Superior temporal gyrus (tissue), 1 donor: Measurements from ENCODE around the gene PTPRB.
A peak's percentile ranks its signal among the peaks of the same experiment; 100 is the strongest.
"Not testable (repeated sequence)": the region's sequence is repeated elsewhere in the genome, so short reads cannot be mapped to it uniquely, and the experiment has no call there.

Source experiments
- DNase-seq: peaks from one replicate; pipeline ENCODE4 v3.0.0-alpha.2; 2016; ENCODE audit errors: extremely low spot score

The PTPRB gene

GRCh38 chr12:70540996-70541395 is 96.2 kb downstream of the PTPRB start:
- no peak for DNase-seq

DNA sequence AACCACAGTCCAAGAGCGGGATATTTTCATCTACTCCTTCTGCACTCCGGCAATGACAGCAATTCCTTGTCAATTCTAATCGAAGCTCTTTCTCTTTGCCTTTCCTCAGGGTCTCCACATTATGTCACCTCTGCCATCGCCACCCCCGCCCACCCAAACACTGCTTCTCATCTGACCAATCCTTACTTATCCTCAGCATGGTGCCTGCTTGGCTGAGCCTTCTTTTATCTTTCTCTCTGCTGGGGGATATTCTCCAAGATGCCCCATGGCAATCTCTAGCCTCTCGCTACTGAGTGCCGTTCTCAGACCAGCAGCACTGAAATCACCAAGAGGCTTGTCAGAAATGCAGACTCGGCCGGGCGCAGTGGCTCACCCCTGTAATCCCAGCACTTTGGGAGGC is 100.6 kb downstream of the PTPRB start:
- DNase-seq, result no peak

GRCh38 chr12:70535896-70536374 is 101.3 kb downstream of the PTPRB start:
- DNase-seq, result peak; percentile 98

DNA sequence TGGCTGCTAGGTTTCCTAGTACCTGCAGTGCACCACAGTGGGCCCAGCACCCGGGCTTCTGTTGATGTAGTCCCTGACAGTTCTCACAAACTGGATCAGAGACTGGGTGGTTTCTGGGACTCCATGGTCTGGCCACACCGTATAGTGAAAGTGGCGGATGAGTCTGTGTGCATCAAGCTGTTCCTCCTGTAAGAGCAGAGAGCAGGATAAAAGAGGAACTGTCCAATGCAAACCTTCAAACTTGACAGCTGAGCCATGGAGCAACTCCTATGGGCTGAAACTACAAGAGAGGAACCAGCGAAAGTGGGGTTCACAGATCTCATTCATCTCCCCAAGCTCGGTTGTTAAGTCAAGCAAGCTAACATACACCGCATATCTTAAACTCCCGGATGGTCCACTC is 102.8 kb downstream of the PTPRB start:
- DNase-seq, result no peak

DNA sequence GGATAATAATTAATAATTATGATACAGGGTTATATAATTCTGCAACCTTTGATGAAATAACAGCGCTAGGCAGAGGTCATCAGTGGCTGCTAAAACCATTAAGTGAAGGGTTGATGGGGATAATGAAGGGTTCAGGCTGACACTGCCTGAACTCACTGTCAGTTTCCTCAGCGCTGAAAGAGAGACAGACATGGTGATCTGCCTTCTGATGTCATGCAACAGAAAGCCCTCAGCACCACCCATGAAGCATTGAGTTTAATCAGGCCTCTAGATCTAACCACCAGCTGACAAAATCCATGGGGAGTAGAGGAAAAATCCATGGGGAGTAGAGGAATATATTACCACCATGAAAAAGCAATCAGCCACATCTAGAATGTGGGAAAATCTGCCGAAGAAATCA is 107.6 kb downstream of the PTPRB start:
- no peak for DNase-seq

GRCh38 chr12:70520847-70521246 is 116.4 kb downstream of the PTPRB start:
- no peak for DNase-seq

DNA sequence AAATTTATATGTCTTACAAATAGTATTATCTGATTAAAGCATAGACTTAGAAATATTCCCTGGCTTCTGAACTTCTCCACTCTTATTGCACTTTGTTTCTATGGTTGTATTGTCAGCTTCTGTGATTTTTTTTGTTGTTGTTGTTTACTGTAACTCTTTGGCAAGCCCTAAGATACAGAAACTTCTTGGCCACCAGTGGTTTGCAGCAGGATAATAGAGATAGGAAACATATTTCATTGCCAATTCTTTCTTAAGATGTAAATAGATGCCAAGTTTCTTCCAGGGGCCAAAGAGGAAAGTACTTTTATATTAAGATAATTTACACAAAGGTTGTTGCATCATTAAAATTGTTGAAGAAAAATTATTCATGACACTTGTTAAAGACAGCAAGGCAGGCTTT is 123.8 kb downstream of the PTPRB start:
- no peak for DNase-seq

DNA sequence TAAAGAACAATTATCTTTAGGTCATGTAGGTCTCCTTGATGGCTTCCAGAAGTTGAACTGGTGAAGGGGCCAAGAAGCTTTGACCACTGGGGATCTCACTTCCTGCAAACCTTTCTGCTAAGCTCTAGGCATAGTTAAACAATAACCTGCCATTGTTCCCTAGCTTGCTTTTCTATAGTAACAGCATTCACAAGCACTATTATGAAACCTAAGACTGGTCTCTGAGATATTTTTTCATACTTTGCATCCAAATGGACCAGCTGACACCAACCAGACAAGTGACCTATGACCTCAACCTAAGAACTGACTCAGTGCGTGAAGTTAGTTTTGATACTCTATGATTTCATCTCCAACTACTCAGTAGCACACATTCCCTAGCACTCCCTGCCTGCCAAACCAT is 129.1 kb downstream of the PTPRB start:
- no peak for DNase-seq

GRCh38 chr12:70507442-70507841 is 129.8 kb downstream of the PTPRB start:
- DNase-seq, result no peak

DNA sequence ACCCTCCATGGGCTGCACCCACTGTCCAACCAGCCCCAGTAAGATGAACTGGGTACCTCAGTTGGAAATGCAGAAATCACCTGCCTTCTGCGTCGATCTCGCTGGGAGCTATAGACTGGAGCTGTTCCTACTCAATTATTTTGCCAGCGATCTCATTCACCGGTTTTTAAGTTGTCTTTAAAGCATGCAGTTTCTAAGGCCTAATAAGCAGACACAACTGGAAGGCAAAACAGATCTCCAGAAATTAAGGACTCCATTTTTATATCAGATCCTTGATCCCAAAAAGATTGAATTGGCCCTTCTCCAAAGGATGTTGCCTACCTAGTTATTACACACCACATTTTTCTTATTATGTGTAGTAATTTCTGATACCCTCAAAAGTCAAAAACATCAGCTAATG is 139.7 kb downstream of the PTPRB start:
- DNase-seq, result no peak

GRCh38 chr12:70492904-70493303 is 144.3 kb downstream of the PTPRB start:
- DNase-seq, result not testable (repeated sequence)

GRCh38 chr12:70490928-70491327 is 146.3 kb downstream of the PTPRB start:
- DNase-seq, result not testable (repeated sequence)

DNA sequence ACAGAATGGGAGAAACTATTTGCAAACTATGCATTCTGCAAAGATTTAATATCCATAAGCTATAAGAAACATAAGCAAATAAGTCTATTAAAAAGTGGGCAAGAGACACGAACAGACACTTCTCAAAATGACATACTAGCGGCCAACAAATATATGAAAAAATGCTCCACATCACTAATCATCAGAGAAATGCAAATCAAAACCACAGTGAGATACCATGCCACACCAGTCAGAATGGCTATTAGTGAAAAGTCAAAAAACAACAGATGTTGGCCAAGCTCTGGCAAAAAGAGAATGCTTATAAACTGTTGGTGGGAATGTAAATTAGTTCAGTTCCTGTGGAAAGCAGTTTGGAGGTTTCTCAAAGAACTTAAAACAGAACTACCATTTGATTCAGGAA is 149.8 kb downstream of the PTPRB start:
- no peak for DNase-seq

GRCh38 chr12:70486588-70486987 is 150.6 kb downstream of the PTPRB start:
- DNase-seq, result no peak

DNA sequence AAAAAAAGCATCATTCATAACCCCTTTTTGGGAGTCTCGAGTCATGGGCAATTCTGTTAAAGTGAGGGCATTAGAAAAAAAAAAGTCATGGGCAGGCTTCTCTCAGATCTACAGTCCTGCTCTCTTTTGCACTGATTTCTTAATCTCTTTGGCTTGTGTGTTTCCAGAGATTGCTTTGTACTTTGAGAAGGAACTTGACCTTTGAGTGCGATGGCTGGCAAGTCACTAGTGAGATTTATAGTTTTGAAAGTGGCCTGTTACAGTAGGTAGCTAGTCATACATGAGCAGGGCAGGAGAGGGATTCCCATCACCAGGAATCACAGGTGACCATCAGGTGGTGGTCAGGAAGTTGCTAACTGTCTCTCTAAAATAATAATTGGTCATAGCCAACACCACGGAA is 151.5 kb downstream of the PTPRB start:
- no peak for DNase-seq

DNA sequence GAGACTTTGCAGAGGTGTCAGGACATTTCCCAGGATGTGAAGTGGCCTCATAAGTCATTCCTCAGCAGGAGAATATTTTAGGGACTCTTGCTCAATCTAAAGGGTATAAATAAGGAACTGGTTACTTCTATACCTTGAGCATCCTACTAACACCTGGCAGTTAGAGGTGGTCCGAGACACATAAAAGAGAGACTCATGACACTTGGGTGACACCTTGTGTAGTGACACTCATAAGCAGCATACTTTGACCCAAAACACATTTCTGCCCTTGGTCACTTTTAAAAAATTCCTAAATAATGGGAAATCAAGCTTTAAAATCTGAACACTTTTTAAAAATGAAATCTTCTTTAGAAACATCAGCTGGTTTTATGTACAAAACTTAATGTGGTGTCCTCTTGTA is 152.8 kb downstream of the PTPRB start:
- no peak for DNase-seq

- DNase-seq, result no peak
These were observed 154.5 kb downstream of the PTPRB start for GRCh38 chr12:70482764-70483163.

DNA sequence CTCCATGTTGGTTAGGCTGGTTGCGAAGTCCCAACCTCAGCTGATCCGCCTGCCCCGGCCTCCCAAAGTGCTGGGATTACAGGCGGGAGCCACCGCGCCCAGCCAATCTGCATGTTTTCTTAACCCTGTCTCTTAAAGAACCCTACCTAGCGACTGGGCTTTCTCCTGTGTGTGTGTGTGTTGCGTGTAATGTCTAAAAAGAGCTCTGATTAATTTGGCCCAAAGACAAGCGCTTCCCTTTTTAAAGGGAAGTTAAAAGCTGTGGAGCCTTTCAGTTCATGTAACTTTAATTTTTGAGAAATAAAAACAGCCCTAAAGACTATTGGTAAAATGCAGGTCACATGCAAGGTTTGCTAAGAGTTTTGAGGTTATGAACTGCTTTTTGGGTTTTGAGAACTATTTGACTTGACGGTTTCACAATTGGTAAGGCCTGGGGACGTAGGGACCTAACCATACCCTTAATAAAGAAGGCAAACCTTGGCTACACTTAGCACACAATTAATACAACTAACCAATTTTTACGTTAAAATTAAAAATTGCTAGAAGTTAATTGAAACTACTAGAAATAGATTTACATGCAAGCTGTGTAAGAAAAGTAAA is 167.9 kb downstream of the PTPRB start:
- no peak for DNase-seq

- peak; percentile 4 for DNase-seq
These were observed 168.5 kb downstream of the PTPRB start for GRCh38 chr12:70468741-70469140.

GRCh38 chr12:70467918-70468733 is 169.1 kb downstream of the PTPRB start:
- DNase-seq, result peak; percentile 8

DNA sequence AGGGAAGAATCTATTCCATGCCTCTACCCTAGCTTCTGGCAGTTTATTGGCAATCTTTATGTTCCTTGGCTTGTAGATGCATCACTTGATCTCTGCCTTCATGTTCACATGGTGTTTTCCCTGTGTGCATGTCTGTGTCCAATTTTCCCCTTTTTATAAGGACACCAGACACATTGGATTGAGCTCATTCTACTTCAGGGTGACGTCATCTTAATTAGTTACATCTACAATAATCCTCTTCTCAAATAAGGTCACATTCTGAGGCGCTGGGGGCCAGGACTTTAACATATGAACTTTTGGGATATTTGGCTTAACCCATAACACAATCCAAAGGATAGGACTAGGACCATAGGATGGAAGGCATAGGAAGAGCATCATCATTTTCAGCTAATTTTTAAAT is 169.8 kb downstream of the PTPRB start:
- no peak for DNase-seq

DNA sequence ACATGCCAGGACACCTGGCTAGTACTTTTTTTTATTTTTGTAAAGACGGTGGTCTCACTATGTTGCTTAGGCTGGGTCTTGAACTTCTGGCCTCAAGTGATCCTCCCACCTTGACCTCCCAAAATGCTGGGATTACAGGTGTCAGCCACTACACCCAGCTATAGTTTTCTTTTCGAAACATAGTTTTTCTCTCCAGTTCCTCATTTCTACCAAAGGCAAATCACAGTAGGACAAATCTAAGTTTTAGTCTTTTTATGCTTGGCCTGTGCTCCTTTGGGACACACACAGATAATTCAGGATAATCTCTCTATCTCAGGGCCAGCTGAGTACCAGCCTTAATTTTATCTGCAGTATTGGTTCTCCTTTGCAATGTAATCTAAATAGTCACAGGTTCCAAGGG is 170.5 kb downstream of the PTPRB start:
- no peak for DNase-seq
